HG03575 (cell line): ENCODE measurements around the gene TNK2.
"Not testable (repeated sequence)": the region's sequence is repeated elsewhere in the genome, so short reads cannot be mapped to it uniquely, and the experiment has no call there.

ENCODE experiments used
- ATAC-seq: cut with Tn5 transposase; IDR thresholded peaks from one replicate; pipeline ENCODE4 v1.9.1; 2021; ENCODE audit not compliant: unreplicated experiment, insufficient number of reproducible peaks, low FRiP score; ENCODE audit errors: extremely low read depth

Gene TNK2

GRCh38 chr3:195835791-195836190, 72.6 kb downstream of the TNK2 start:
- ATAC-seq = no peak

DNA sequence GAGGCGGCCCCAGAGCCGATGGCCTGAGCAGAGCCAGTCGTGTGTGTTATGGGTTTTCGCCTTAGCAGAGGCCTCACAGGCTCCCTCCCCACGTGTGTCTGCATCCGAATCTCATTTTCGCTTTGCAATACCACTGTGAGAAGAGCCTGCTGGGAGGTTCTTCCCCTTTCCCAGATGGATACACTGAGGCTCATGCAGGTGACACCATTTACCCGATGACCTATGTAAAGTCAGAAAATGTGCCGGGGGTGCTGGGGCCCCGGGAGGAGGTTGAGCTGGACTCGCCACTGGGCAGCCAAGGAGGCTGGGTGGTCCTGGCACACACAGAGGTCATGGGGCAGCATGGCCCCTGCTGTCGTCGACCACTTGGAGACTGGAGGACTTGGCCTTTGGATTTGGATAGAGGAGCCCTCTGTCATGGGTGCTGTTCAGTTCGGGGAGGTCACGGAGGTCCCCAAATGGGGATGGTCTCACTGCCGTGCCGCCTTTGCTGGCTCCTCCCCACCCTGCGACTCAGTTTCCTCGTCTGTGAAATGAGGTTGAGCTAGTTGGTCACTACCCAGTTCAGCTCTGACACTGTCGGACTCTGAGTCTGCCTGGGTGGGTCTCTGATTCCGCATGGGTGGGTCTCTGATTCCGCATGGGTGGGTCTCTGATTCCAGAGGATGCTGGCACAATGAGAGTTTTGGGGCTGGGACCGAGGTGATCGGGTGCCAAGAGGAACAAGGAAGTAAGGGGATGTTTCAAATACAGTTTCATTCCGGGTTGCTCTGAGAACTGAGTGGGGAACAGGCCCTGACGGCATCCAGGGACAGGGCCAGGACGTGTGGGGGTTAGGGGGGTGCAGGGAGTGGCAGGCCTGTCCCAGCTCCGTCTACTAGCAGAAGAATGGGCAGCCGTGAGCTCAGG, 73.4 kb downstream of the TNK2 start:
- no peak for ATAC-seq

GRCh38 chr3:195829897-195830254, 78.5 kb downstream of the TNK2 start:
- no peak for ATAC-seq

GRCh38 chr3:195828762-195829161, 79.6 kb downstream of the TNK2 start:
- ATAC-seq = no peak

GRCh38 chr3:195825857-195826804, 82.2 kb downstream of the TNK2 start:
- ATAC-seq = no peak

DNA sequence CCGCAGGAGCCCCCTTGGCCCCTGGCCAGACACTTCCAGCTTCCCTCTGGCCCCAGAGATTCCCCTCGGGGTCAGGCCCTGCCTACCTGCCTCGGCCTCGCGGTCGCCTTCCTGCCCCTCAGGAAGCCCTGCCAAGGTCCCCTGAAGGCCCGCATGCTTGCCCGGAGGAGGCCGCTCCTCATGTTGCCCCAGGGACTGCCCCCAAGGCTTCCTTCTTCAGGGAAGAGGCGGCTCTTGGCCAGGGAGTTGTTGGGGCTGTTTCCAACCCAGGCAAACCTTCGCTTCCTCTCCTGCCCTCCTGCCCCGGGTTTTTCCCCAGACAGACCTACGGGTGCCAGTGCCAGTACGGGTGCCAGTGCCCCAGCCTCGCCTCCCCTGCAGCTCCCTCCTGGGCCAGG, 83.2 kb downstream of the TNK2 start:
- ATAC-seq = no peak

DNA sequence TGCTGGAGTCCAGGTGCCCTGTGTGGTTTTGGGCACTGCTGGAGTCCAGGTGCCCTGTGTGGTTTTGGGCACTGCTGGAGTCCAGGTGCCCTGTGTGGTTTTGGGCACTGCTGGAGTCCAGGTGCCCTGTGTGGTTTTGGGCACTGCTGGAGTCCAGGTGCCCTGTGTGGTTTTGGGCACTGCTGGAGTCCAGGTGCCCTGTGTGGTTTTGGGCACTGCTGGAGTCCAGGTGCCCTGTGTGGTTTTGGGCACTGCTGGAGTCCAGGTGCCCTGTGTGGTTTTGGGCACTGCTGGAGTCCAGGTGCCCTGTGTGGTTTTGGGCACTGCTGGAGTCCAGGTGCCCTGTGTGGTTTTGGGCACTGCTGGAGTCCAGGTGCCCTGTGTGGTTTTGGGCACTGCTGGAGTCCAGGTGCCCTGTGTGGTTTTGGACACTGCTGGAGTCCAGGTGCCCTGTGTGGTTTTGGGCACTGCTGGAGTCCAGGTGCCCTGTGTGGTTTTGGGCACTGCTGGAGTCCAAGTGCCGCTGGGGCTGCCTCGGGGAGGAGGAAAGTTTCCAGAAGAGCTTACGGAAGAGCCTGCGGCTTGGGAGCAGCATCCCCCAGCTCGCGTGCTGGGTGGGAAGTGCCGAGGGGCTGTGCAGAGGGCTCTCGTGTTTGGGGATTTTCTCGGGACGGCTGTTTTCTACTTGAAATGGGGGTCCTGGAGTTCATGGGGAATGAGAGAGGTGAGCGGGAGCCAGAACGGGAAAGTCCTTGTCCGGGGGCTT, 83.7 kb downstream of the TNK2 start:
- ATAC-seq = not testable (repeated sequence)

DNA sequence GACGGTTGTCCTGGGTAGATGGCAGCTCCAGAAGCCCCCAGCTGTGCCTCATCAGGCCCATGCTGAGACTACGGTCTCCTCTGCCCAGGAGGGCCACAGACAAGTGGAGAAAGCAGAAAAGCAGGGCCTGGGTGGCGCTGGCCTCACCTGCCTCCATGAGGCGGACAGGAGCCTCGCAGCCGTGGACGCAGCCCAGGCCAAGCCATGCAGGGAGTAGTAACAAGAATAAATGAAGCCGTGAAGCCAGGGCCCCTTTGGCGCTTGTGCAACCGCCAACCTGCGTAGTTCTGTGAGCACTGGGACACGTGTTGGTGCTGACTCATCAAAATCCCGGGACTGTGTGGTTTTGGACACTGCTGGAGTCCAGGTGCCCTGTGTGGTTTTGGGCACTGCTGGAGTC, 84.4 kb downstream of the TNK2 start:
- no peak for ATAC-seq

DNA sequence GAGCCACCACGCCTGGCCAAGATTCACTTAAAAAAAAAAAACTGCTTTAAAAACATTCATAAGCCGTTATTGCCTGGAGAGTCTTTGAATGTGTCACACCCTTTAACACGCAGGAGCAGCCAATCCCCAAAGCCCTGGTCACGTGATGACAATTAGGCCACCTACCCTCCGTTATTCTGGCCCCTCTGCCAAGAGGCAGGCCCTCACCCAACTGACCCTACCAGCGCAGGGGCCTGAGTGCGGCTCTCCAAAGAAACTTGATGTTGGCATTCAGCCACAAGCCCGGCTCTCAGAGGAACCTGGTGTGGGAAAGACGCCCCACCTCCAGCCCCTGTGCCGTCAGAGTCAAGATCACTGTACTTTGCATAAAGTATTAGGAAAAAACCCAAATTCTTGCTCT, 85.1 kb downstream of the TNK2 start:
- ATAC-seq = no peak

DNA sequence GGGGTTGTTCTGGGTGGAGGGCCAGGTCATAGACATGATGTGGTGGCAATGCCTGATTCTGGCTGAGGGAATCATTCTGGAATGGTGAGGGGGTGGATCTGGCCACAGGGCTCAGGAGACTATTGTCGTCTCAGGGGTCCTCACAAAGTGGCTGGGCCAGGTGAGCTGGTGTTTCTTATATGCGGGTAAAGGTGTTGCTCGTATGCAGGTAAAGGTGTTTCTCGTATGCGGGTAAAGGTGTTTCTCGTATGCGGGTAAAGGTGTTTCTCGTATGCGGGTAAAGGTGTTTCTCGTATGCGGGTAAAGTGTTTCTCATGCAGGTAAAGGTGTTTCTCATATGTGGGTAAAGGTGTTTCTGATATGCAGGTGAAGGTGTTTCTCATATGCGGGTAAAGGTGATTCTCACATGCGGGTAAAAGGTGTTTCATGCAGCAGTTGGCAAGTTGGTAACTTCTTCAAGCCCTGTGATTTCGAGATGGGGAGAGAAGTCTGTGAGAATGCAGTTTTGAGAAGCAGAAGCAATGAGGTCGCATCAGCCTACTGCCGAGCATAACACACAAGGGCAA, 86.1 kb downstream of the TNK2 start:
- no peak for ATAC-seq

DNA sequence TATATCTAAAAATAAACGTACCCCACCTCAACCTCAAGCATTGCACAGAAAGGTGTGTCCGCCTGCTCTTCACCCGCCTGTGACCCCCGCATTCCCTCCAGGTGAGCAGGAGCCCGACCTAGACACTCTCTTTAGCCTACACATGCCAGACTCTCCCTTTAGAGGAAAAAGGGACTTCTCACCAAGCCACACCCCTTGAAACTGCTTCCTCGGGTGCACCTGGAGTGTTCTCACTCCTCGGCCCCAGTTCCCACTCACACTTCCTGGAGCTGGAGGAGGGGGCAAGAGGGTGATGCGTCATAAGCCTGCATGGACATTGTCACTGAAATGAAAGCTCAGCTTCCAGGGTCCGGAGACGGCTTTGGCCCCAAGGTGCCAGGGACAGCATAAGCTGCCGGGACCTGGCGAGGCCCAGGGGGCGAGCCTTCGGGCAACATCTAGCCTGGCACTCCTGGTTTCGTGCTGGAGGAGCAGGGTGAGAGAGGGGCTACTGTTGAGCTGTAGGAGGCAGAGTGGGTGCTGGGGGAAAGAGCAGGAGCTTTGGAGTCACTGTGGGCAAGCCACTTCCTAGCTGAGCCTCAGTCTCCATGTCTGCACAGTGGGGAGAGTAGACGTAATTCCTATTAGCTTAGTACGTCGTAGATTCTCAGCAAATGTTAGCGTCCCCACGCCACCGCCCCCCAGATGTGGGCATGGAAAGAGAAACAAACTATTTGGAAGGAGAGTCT, 86.8 kb downstream of the TNK2 start:
- ATAC-seq = no peak

DNA sequence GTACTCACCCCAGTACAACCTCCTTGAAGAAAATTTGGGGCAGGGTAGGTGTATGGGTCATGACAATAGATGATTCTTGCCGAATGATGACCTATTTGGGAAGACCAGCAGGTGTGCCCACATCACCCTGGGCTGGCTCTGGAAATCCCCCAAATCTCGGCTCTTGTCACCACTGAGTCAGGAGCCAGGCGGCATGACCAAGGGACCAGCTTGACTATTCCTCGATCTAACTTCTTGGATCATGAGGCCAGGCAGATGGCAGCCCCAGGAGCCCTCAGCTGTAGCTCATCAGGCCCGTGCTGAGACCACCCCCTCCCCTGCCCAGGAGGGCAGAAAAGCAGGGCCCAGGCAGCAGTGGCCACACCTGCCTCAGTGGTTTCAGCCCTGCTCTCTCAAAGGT, 87.5 kb downstream of the TNK2 start:
- ATAC-seq = no peak

DNA sequence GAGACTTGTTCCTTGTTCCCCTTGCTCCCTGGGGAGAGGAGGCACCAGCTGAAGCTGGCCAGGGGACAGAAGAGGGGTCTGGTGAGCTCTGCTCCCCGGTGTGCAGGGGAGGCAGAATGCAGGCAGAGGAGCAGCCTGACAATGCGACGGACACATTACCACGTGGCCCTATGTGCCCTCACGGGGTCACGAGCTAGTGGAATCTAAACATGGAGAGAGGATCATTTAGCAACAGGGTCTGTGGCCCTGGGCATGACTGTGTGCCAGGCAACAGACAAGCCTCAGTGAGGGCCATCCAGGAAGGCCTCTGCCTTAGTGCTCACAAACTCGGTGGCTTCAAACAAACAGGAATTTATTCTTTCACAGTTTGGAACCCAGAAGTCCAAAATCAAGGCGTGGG, 88.2 kb downstream of the TNK2 start:
- no peak for ATAC-seq

- no peak for ATAC-seq
Measured at GRCh38 chr3:195818301-195818700, 90.0 kb downstream of the TNK2 start.

DNA sequence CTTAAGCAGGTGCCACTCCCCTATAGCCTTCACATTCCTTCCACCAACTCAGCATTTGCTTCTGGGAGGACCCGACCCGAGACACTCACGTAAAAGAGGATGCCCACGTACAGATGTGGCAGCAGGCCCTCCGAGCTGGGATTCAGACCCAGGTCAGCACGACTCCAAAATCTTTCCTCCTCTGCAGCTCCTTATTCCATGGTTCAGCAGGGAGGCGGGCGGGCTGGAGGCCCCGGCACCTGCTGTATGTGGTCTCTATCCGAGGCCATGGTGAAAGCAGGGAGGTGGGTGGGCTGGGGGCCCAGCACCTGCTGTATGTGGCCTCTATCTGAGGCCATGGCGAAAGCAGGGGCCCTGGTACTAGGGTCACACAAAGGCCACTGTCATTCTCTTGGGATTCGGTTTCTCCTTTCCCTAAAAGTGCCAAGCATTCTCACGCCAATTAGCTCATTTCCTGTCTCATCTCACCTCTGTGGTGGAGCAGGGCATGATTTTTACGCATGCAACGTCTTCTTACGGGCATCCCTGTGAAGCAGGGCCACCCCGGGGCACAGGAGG, 90.7 kb downstream of the TNK2 start:
- ATAC-seq = no peak

DNA sequence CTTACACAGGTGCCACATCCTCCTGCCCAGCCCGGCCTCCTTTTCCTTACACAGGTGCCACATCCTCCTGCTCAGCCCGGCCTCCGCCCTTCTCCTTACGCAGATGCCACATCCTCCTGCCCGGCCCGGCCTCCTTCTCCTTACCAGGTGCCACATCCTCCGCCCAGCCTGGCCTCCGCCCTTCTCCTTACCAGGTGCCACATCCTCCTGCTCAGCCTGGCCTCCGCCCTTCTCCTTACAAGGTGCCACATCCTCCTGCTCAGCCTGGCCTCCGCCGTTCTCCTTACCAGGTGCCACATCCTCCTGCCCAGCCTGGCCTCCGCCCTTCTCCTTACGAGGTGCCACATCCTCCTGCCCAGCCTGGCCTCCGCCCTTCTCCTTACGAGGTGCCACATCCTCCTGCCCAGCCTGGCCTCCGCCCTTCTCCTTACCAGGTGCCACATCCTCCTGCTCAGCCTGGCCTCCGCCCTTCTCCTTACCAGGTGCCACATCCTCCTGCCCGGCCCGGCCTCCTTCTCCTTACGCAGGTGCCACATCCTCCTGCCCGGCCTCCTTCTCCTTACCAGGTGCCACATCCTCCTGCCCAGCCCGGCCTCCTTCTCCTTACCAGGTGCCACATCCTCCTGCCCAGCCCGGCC, 92.0 kb downstream of the TNK2 start:
- ATAC-seq = not testable (repeated sequence)

DNA sequence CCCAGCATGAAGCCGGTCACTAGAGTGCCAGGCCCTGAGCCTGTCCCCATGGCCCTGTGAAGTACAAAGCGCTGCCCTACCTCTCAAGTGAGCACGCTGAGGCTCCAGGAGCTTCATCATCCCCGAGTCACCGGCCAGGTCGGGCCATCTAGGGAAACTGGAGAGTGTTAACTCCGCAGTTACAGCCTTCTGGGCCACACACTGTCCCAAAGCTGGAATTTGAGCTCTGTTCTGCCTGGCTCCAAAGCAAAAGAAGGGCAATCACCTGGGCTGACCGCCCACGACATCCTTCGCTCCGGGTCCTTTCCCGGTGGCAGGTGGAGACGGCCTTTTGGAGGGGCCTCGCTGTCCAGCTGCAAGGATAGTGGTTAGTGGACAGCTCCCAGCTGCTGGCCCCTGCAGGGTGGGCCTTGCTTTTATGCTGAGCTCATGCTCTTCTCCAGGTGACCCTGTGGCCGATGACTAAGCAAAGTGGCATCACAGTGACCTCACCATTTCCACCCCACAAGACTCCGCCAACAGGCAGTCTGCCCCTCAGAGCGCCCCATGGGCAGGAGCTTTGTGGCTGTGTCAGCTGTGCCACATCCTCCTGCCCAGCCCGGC, 93.1 kb downstream of the TNK2 start:
- no peak for ATAC-seq
